OCI-LY7 (cell line): ENCODE data around the gene NRN1. TPM values are rescaled to one million over a fixed set of nuclear protein-coding genes. Genes with fewer than 3 reads are reported as not detected.
A peak's percentile ranks its signal among the peaks of the same experiment; 100 is the strongest.

ENCODE experiments used
- BruUV-seq: library from RNA; stranded (reverse); fragments of 400-500 nt; replicated peaks from 2 replicates; lab custom pipeline; 2021; lab: Mats Ljungman, UMichigan
- CTCF ChIA-PET: fragments of 300-600 bp; sonication (Branson Sonifier 250); formaldehyde crosslinking; loops from one replicate; lab custom pipeline; 2022; ENCODE audit warnings: antibody characterized with exemption; ENCODE audit not compliant: unreplicated experiment; lab: Charles Lee
- POLR2A ChIA-PET: fragments of 300-600 bp; sonication (Branson Sonifier 250); formaldehyde crosslinking; loops from one replicate; lab custom pipeline; 2022; ENCODE audit warnings: antibody characterized with exemption; lab: Charles Lee
- DNase-seq: peaks from one replicate; pipeline ENCODE4 v3.0.0-alpha.2; 2015; ENCODE audit warnings: low spot score
- H2AFZ ChIP-seq: fragments of 200-600 bp; sonication (generic), shearing (Covaris generic); 2 replicates; pipeline ENCODE4 v1.6.1; 2014; ENCODE audit warnings: mild to moderate bottlenecking, antibody characterized with exemption, low read length, moderate library complexity
- H3K27ac ChIP-seq: fragments of 200-600 bp; sonication (generic); 2 replicates; pipeline ENCODE4 v1.5.1; 2014; ENCODE audit warnings: mixed run types, low read depth, mild to moderate bottlenecking, moderate library complexity, low read length, inconsistent platforms; ENCODE audit not compliant: poor library complexity, severe bottlenecking
- H3K36me3 ChIP-seq: fragments of 200-600 bp; sonication (generic); 2 replicates; pipeline ENCODE4 v1.6.1; 2014; ENCODE audit warnings: mild to moderate bottlenecking, antibody characterized with exemption, low read length, moderate library complexity, mixed read lengths; ENCODE audit not compliant: insufficient read depth
- H3K4me1 ChIP-seq: fragments of 200-600 bp; sonication (generic); 2 replicates; pipeline ENCODE4 v1.5.1; 2014; ENCODE audit warnings: mild to moderate bottlenecking, low read length; ENCODE audit not compliant: insufficient read depth, poor library complexity, severe bottlenecking
- H3K4me2 ChIP-seq: fragments of 200-600 bp; sonication (generic); 2 replicates; pipeline ENCODE4 v1.6.1; 2014; ENCODE audit warnings: mild to moderate bottlenecking, low read length
- H3K4me3 ChIP-seq: fragments of 200-600 bp; sonication (generic); 2 replicates; pipeline ENCODE4 v1.5.1; 2014; ENCODE audit warnings: mild to moderate bottlenecking, low read depth, low read length; ENCODE audit not compliant: poor library complexity, severe bottlenecking
- H3K79me2 ChIP-seq: fragments of 200-600 bp; sonication (generic); 2 replicates; pipeline ENCODE4 v1.6.1; 2016; ENCODE audit warnings: low read depth, mild to moderate bottlenecking, low read length, moderate library complexity, mixed read lengths; ENCODE audit not compliant: insufficient read depth
- H3K9me2 ChIP-seq: fragments of 200-600 bp; sonication (generic); 2 replicates; pipeline ENCODE4 v1.6.1; 2016; ENCODE audit warnings: mild to moderate bottlenecking, low read length, mixed read lengths; ENCODE audit not compliant: insufficient read depth
- H3K9me3 ChIP-seq: fragments of 200-600 bp; sonication (generic); 2 replicates; pipeline ENCODE4 v1.6.1; 2014; ENCODE audit warnings: mild to moderate bottlenecking, mixed run types, low read length, mixed read lengths
- H4K20me1 ChIP-seq: fragments of 200-600 bp; sonication (generic); 2 replicates; pipeline ENCODE4 v1.6.1; 2014; ENCODE audit warnings: mild to moderate bottlenecking, antibody characterized with exemption, low read length, moderate library complexity, mixed read lengths; ENCODE audit not compliant: insufficient read depth
- CTCF ChIP-seq: fragments of 200-600 bp; sonication (generic); conservative IDR thresholded peaks from 2 replicates; pipeline ENCODE4 v1.5.1; 2014; ENCODE audit warnings: mild to moderate bottlenecking, antibody characterized with exemption, low read length, moderate library complexity, mixed read lengths
- EZH2phosphoT487 ChIP-seq: fragments of 200-600 bp; sonication (generic); IDR thresholded peaks from 2 replicates; pipeline ENCODE4 v1.6.1; 2018; ENCODE audit warnings: low read depth, borderline replicate concordance, mild to moderate bottlenecking, mixed run types, antibody characterized with exemption, low read length, moderate library complexity, mixed read lengths
- intact Hi-C: fragments of 100-400 bp; cut with micrococcal nuclease; formaldehyde crosslinking; loops from one replicate; pipeline ENCODE4 v1.10.0; 2022; ENCODE audit not compliant: unreplicated experiment
- total RNA-seq, 2 experiments: library from RNA; depleted of rRNA in 1 of 2; stranded (reverse); fragments of >200 nt in 1 of 2; shearing (Covaris generic) in 1 of 2; gene quantifications; 2 replicates each; pipeline ENCODE4 v1.2.3, GENCODE V29; 2014 to 2022

NRN1 gene
- total RNA-seq, 2 experiments from 2014 or later: 6.4 to 24.8 TPM

- intact Hi-C loops: no loop called here
- CTCF ChIA-PET: no interaction called here
- no peak overlapping the region for H2AFZ ChIP-seq
- BruUV-seq: no TSS peak
- H3K79me2 ChIP-seq: no peaks in the 10 kb centered on the region
- H3K27ac ChIP-seq: no peak overlapping the region
- no peak for TF ChIP-seq EZH2phosphoT487
- TF ChIP-seq CTCF: no peak
- no peaks in the 10 kb centered on the region for H3K9me3 ChIP-seq
- no peak overlapping the region for H3K4me2 ChIP-seq
- no peaks in the 10 kb centered on the region; the same call in 1 of the 2 replicates for H3K36me3 ChIP-seq
- H3K4me1 ChIP-seq: peaks cover 15% of the 10 kb centered on the region
- POLR2A ChIA-PET: no interaction called here
- H4K20me1 ChIP-seq: no peaks in the 10 kb centered on the region
- no peak for DNase-seq
- no peak overlapping the region for H3K4me3 ChIP-seq
- no peaks in the 10 kb centered on the region for H3K9me2 ChIP-seq
Observed at GRCh38 chr6:5998711-5999687, 7.7 kb downstream of the NRN1 start.

- DNase-seq: no peak
- H3K36me3 ChIP-seq: no peaks in the 10 kb centered on the region; the same call in 1 of the 2 replicates
- no peak overlapping the region for H2AFZ ChIP-seq
- ChIA-PET CTCF (no interaction called here), POLR2A (interaction anchor here (0.7 to 0.9 kb wide), 3 partner anchors 8 to 558 kb away, joined by 3 to 5 read pairs (median 3); no protein-coding TSS in a partner anchor)
- intact Hi-C loops: no loop called here
- H3K4me3 ChIP-seq: no peak overlapping the region
- H4K20me1 ChIP-seq: no peaks in the 10 kb centered on the region
- TSS peak; percentile 89 for BruUV-seq
- H3K9me2 ChIP-seq: no peaks in the 10 kb centered on the region
- no peak overlapping the region for H3K27ac ChIP-seq
- TF ChIP-seq CTCF (no peak), EZH2phosphoT487 (no peak)
- H3K4me2 ChIP-seq: no peak overlapping the region
- H3K79me2 ChIP-seq: no peaks in the 10 kb centered on the region
- peaks cover 15% of the 10 kb centered on the region for H3K4me1 ChIP-seq
- no peaks in the 10 kb centered on the region for H3K9me3 ChIP-seq
Observed at GRCh38 chr6:5998236-5998635, 8.5 kb downstream of the NRN1 start.
